Skeletal muscle cell (primary cell): ENCODE results near the gene CACNB1.

Experiments
- DNase-seq: peaks from one replicate; pipeline ENCODE4 v3.0.0-alpha.2; 2010; ENCODE audit warnings: low read depth
- H3K4me3 ChIP-seq: 2 replicates; pipeline ENCODE4 v1.5.1; 2011; ENCODE audit warnings: low read depth, mild to moderate bottlenecking, control low read depth, low read length, moderate library complexity

The CACNB1 gene

GRCh38 chr17:39197380-39198185, at the start of gene CACNB1:
Gene CACNB1, minus strand, starts transcription at chr17:39197669. Its CDS starts 174 bp downstream, at chr17:39197495.
- DNase-seq: peak; percentile 34

GRCh38 chr17:39246274-39246673, 48.8 kb upstream of the CACNB1 start:
- DNase-seq: no peak

More at GRCh38 chr17:39197380-39198185, at the start of gene CACNB1:
- H3K4me3 ChIP-seq: peak within 1 kb of the TSS; percentile 90

GRCh38 chr17:39244600-39245570, 47.4 kb upstream of the CACNB1 start:
- DNase-seq: peak; percentile 33
- H3K4me3 ChIP-seq: no peak overlapping the region

More at GRCh38 chr17:39246274-39246673, 48.8 kb upstream of the CACNB1 start:
- H3K4me3 ChIP-seq: no peak overlapping the region

GRCh38 chr17:39244016-39244599, 46.6 kb upstream of the CACNB1 start:
- no peak overlapping the region for H3K4me3 ChIP-seq
- no peak for DNase-seq

GRCh38 chr17:39243155-39243554, 45.7 kb upstream of the CACNB1 start:
- H3K4me3 ChIP-seq: no peak overlapping the region
- no peak for DNase-seq

- no peak for DNase-seq
- H3K4me3 ChIP-seq: no peak overlapping the region
Measured at GRCh38 chr17:39240631-39241030, 43.2 kb upstream of the CACNB1 start.

- no peak for DNase-seq
- no peak overlapping the region for H3K4me3 ChIP-seq
Measured at GRCh38 chr17:39239640-39240314, 42.3 kb upstream of the CACNB1 start.

GRCh38 chr17:39238311-39238972, 41.0 kb upstream of the CACNB1 start:
- no peak overlapping the region for H3K4me3 ChIP-seq
- DNase-seq: no peak

GRCh38 chr17:39237586-39237985, 40.1 kb upstream of the CACNB1 start:
- H3K4me3 ChIP-seq: no peak overlapping the region
- no peak for DNase-seq

GRCh38 chr17:39236981-39237441, 39.5 kb upstream of the CACNB1 start:
- DNase-seq: no peak
- no peak overlapping the region for H3K4me3 ChIP-seq

- no peak overlapping the region for H3K4me3 ChIP-seq
- DNase-seq: no peak
Measured at GRCh38 chr17:39236450-39236927, 39.0 kb upstream of the CACNB1 start.

- H3K4me3 ChIP-seq: no peak overlapping the region
- DNase-seq: no peak
Measured at GRCh38 chr17:39235555-39236449, 38.3 kb upstream of the CACNB1 start.

GRCh38 chr17:39231591-39232551, 34.4 kb upstream of the CACNB1 start:
- no peak overlapping the region for H3K4me3 ChIP-seq
- DNase-seq: no peak

GRCh38 chr17:39231091-39231561, 33.7 kb upstream of the CACNB1 start:
- no peak overlapping the region for H3K4me3 ChIP-seq
- no peak for DNase-seq

GRCh38 chr17:39230361-39230760, 32.9 kb upstream of the CACNB1 start:
- H3K4me3 ChIP-seq: no peak overlapping the region
- no peak for DNase-seq

GRCh38 chr17:39229274-39229913, 31.9 kb upstream of the CACNB1 start:
- H3K4me3 ChIP-seq: no peak overlapping the region
- DNase-seq: no peak
